MM.1S (cell line): ENCODE measurements around the gene MYO1E.

Experiments
- EZH2 ChIP-seq: fragments of 300-600 bp; sonication (generic); optimal IDR thresholded peaks from 2 replicates; pipeline ENCODE3; 2017; ENCODE audit warnings: low read depth, mild to moderate bottlenecking, antibody characterized with exemption, low read length, mixed read lengths
- EZH2phosphoT487 ChIP-seq: fragments of 300-600 bp; sonication (generic); IDR thresholded peaks from 2 replicates; pipeline ENCODE4 v1.6.1; 2018; ENCODE audit warnings: antibody characterized with exemption, low read length
- TF ChIP-seq, protein P1 (sequence below): fragments of 300-600 bp; sonication (generic); IDR thresholded peaks from 2 replicates; pipeline ENCODE4 v1.5.1; 2016; ENCODE audit warnings: antibody characterized with exemption, low read length, mixed read lengths

DNA sequence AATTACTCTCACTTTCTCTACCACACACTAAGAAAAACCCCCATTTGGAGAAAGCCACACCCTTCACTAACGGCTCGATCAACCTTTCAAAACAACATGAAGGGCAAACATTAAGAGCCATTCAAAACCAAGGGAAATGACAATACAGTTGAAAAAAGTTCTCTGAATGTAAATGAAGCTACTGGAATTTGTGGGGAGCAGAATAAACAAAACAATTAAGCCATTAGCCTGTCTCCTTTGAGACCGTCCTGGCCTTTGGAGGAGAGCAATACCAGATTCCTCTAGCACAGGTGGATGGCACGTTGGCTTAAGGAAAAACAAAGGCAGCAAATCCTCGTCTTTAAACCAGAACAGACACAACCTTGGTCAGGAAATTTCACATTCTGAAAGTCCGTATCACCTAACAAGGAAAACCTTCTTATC lies 18.7 kb downstream of the MYO1E start:
- TF ChIP-seq, protein P1, sequence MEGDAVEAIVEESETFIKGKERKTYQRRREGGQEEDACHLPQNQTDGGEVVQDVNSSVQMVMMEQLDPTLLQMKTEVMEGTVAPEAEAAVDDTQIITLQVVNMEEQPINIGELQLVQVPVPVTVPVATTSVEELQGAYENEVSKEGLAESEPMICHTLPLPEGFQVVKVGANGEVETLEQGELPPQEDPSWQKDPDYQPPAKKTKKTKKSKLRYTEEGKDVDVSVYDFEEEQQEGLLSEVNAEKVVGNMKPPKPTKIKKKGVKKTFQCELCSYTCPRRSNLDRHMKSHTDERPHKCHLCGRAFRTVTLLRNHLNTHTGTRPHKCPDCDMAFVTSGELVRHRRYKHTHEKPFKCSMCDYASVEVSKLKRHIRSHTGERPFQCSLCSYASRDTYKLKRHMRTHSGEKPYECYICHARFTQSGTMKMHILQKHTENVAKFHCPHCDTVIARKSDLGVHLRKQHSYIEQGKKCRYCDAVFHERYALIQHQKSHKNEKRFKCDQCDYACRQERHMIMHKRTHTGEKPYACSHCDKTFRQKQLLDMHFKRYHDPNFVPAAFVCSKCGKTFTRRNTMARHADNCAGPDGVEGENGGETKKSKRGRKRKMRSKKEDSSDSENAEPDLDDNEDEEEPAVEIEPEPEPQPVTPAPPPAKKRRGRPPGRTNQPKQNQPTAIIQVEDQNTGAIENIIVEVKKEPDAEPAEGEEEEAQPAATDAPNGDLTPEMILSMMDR, result no peak
- TF ChIP-seq EZH2, result no peak
- no peak for TF ChIP-seq EZH2phosphoT487
